Islet precursor cell (in vitro differentiated cells): Measurements from ENCODE around the gene PDIA4.

ENCODE experiments used
- DNase-seq: peaks from one replicate; pipeline ENCODE4 v3.0.0-alpha.2; 2018

Gene PDIA4

DNA sequence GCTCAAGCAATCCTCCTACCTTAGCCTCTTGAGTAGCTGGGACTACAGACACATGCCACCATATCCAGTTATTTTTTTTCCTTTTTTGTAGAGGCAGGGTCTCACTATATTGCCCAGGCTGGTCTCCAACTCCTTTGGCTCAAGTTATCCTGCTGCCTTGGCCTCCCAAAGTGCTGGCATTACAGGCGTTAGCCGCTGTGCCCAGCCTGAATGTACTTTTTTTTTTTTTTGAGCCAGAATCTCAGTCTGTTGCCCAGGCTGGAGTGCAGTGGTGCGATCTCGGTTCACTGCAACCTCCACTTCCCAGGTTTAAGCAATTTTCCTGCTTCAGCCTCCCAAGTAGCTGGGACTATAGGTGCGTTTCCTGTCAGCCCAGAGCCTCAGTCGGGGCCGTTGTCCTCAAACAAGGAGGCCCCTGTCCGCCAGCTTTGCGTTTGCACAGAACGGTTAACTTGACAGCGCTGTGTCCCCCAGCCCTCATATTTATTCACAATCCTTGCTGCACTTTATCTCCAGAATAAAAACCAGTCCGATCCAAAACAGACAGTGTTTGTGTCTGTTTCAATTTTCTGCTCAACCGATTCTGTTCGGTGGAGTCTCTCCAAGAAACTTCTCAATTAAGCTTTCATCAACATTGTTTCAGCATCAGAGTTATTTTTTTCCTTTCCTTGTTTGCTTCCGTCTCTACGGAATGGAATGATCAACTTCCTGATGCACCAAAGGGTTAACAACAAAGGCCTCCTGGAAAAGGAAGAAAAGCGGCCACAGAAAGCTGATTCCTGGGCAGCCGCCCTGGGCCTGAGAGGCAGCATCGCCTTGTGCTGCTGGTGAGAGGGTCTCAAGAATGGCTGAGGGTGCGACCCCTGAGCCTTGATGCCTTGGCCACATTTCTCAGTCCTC, 64.5 kb downstream of the PDIA4 start:
- DNase-seq: no peak

DNA sequence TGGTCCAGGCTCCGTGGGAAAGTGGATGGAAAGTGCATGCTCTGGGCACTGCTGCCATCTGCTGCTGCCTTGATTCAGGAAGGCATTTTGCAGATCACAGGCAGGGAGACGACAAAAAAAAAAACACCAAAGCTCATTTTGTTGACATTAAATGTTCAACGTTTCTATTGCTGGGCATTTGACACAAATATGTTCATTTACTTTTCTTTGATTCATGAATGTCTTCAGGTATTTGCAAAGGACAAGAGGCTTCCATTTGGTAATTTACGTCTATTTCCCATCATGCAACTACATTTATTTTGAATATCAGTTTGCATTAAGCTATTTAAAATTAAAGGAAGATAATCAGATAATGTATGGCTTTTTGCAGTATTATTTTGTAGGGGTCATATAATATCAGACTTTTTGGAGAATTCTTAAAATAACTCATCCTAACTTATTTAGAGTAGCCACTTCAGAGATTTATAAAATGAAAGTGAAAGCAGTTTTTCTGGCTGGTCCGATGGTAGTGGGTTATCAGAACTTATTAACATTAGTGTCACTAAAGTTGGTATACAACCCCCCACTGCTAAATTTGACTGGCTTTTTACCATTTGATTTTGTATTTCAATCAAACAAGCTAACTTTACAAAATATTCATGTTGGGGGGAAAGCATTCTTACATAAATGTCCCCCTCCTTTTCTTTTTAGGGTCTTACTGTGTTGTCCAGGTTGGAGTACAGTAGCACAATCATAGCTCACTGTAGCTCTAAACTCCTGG, 65.3 kb downstream of the PDIA4 start:
- DNase-seq: peak; percentile 73

DNA sequence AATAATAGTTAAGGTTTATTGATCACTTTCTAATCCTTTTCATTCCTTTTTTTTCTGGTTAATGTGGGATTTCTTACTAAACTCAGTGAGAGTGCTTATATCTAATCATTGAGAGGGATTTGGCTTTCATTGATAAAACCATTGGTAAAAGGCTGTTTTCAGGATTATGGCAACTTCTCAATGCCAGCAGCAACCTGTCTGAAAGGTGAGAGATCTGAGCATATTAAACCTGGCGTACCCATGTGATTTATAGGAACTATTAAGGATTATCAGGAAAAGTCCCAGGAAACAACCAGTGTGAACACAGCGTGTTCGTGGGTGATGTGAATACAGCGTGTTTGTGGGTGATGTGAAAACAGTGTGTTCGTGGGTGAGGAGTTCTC, 65.9 kb downstream of the PDIA4 start:
- no peak for DNase-seq

DNA sequence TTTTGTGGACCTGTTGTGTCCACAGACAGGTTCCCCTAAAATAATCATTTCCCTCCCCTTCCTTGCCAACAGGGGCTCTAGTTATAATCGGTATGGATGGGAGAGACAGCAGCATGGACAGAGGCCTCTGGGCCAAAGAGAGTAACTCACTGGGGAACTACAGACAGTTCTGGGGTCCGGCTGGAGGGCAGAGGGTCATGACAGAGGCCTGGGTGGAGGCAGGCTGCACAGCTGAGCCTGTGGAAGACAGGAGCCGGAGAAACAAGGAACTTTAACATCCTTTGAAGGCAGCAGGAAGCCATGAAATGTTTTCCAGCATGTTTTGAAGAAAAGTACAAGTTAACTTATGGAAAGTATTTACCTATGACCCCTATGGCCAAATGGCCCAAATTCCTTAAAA, 68.6 kb downstream of the PDIA4 start:
- DNase-seq: no peak

DNA sequence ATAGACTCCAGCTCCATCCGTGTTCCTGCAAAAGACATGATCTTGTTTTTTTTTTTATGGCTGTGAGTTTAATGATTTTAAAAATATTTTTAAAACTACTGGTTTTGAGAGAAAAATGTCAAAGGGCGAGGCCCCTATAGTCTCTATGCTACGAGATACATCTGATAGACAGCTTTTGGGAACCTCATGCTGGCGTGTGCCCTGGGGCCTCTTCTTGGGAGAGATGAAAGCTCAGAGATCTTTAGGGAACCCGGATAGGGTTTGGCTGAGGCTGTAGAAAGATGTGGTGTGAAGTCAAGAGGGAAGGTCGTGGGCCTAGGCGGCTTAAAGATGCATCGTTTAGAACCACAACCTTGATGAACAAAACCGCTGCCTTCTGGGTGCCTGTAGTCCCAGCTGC, 70.2 kb downstream of the PDIA4 start:
- DNase-seq: no peak

DNA sequence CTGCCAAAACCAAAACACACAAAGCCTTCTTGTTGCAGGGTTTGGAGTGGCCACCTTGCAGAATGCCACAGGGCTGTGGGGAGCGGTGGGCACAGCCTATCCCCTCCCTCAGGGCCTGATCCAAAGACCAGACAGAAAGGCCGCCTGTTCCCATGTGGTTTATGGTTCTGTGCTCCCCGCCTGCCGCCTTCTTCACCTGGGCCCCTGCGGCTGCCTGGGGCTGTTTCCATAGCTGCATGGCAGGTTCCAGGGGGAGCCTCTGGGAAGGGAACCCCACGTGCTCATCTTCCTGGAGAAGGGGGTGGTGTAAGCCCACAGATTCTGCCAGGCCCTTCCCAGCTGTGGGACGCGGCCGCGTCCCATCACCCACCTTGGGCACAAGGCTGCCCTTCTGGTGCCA, 73.5 kb downstream of the PDIA4 start:
- DNase-seq: no peak

DNA sequence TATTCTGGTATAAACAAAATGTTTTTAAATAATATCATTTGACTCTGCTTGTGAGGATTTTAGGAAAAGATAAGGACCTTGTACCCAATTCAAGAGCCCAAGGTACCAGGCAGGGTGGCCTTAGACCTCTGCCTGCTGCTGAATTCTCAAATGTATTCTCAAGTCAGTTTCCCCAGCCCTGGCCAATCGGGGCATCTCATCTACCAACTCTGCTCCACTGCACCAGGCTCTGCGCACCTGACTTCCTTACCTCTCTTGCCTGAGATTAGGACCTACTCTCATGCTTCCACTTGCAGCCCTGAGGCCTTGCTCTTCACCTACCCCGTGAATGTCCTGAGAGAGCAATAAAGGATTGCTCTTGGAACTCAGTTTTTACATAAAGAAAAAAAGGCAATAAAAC, 74.6 kb downstream of the PDIA4 start:
- DNase-seq: no peak
